Heart right ventricle (tissue), 16 donors: ENCODE measurements around the gene OR5L2. TPM values are rescaled to one million over a fixed set of nuclear protein-coding genes. Genes with fewer than 3 reads are reported as not detected.
"Not testable (repeated sequence)": the region's sequence is repeated elsewhere in the genome, so short reads cannot be mapped to it uniquely, and the experiment has no call there.

Experiments
- ATAC-seq, 8 donors: fragments of 200-7000 bp; cut with Tn5 transposase; one replicate each; pipeline ENCODE4 v1.9.1; 2020; ENCODE audit warnings: mild to moderate bottlenecking in 8 of 8, moderate library complexity in 8 of 8, moderate number of reproducible peaks in 1 of 8
- DNase-seq, 2 donors: peaks; one replicate each; pipeline ENCODE4 v3.0.0-alpha.2; 2020
- H3K27ac ChIP-seq, 10 donors: fragments of 200-600 bp; sonication (generic) in 2 of 10; one replicate each; pipeline versions ENCODE4 v1.5.0 to v1.8.0; 2020 to 2022; ENCODE audit warnings: mild to moderate bottlenecking in 3 of 10
- H3K27me3 ChIP-seq, 7 donors: fragments of 200-600 bp; one replicate each; pipeline ENCODE4 v1.8.0; 2021 to 2022; ENCODE audit warnings: mild to moderate bottlenecking in 2 of 7
- H3K36me3 ChIP-seq, 9 donors: fragments of 200-600 bp; sonication (generic) in 1 of 9; one replicate each; pipeline versions ENCODE4 v1.5.0 to v1.8.0; 2020 to 2022; ENCODE audit warnings: mild to moderate bottlenecking in 2 of 9
- H3K4me1 ChIP-seq, 9 donors: fragments of 200-600 bp; sonication (generic) in 1 of 9; one replicate each; pipeline versions ENCODE4 v1.5.0 to v1.8.0; 2020 to 2022; ENCODE audit warnings: mild to moderate bottlenecking in 4 of 9
- H3K4me3 ChIP-seq, 10 donors: fragments of 200-600 bp; sonication (generic) in 2 of 10; one replicate each; pipeline versions ENCODE4 v1.5.0 to v1.8.0; 2020 to 2022; ENCODE audit warnings: mild to moderate bottlenecking in 7 of 10, moderate library complexity in 2 of 10
- H3K9me3 ChIP-seq, 11 donors: fragments of 200-600 bp in 10 of 11; sonication (generic) in 2 of 11; one replicate each; pipeline versions ENCODE4 v1.5.0 to v1.8.0; 2013 to 2022; ENCODE audit warnings: mild to moderate bottlenecking in 2 of 11, control low read depth in 1 of 11, moderate library complexity in 1 of 11
- WGBS, 2 donors: extraction: QIAGEN DNeasy Blood & Tissue Kit; methylation state at CpG; one replicate each; pipeline ENCODE4 v1.1.7; 2013; ENCODE audit warnings: inconsistent platforms in 1 of 2; 5-methylcytosine and 5-hydroxymethylcytosine counted together
- intact Hi-C, 10 donors: fragments of 100-400 bp; cut with DNase I; formaldehyde crosslinking; loops; one replicate each; pipeline versions ENCODE4 v1.11.1 to v1.14.2; 2022
- polyA plus RNA-seq, 2 donors: library from polyadenylated mRNA; stranded (reverse); fragments of 200-250 nt; gene quantifications; one replicate each; pipeline ENCODE4 v1.2.3, GENCODE V29; 2013
- total RNA-seq, 10 donors: library from RNA; stranded (reverse); fragmentation: NEBNext Ultra II Directional in 3 of 10; extraction: Animal tissue kit (Norgen Biotek cat#: 25700) in 3 of 10; gene quantifications; one replicate each; pipeline versions ENCODE4 v1.2.1 to v1.2.4, GENCODE V29; 2021 to 2023
- TF ChIP-seq, protein P1 (sequence below), 9 donors: fragments of 200-600 bp; sonication (generic) in 2 of 9; IDR thresholded peaks; one replicate each; pipeline versions ENCODE4 v1.5.0 to v1.8.0; 2021 to 2022; ENCODE audit warnings: antibody characterized with exemption in 9 of 9, mild to moderate bottlenecking in 5 of 9, moderate library complexity in 1 of 9
- donor health status: Arrhythmogenic right ventricular cardiomyopathy.
- donor health status: ischemic (EF 13 %, LVEDD 7.1; RV severe dilation, severe dysfunction).
- donor health status: healthy with polysubstance abuse.
- donor health status: DM: no; HTN: yes; CAD: no.
- donor health status: DM: no; HTN: no; CAD: no.
- donor health status: ischemic (EF 25% LVEDD 6.9; RV normal size, moderate dysfunction).
- donor health status: ischemic (EF 25% LVEDD 5.7; RV mildly dilated, moderate dysfunction).
- donor health status: healthy.
- donor health status: DM: yes; HTN: yes; CAD: no.
- donor health status: Ischemic cardiomyopathy.
- donor health status: ischemic (EF 35%, LVEDD 5.7; RV mildly dilated, moderate dysfunction).
- donor health status: nonischemic (EF 11% LVEDD 7.7; RV severe dilation, severe dysfunction).
- donor health status: DM: yes; HTN: yes; CAD: no.
- donor health status: PGD.
- donor health status: ischemic (EF 29% LVEDD 5.4; RV normal size, mild dysfunction).
- donor health status: nonischemic (EF 23%, LVEDD 6.1; RV moderate dilation, normal function).

Gene OR5L2
- total and polyA plus RNA-seq, 12 donors: not detected

DNA sequence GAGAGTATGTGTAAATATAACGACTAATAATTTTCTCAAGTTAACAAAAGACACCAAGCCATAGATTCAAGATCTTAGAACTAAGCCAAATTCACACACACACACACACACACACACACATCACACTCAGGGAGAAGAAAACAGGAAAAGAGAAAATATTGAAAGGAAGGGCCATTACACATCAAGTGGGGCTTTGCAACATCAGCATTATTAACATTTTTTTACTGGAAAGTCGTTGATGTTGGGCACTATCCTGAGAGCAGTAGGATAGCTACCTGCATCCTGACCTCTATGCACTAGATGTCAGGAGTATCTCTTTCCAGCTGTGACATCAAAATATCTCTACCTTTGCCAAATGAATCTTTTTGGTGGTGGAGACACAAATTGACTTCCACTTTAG is 20.4 kb downstream of the OR5L2 start:
- ATAC-seq (no peak), DNase-seq (no peak)
- H3K4me3 ChIP-seq: no peak overlapping the region
- H3K27me3 ChIP-seq: no peaks in the 10 kb centered on the region
- H3K36me3 ChIP-seq: no peaks in the 10 kb centered on the region
- TF ChIP-seq, protein P1, sequence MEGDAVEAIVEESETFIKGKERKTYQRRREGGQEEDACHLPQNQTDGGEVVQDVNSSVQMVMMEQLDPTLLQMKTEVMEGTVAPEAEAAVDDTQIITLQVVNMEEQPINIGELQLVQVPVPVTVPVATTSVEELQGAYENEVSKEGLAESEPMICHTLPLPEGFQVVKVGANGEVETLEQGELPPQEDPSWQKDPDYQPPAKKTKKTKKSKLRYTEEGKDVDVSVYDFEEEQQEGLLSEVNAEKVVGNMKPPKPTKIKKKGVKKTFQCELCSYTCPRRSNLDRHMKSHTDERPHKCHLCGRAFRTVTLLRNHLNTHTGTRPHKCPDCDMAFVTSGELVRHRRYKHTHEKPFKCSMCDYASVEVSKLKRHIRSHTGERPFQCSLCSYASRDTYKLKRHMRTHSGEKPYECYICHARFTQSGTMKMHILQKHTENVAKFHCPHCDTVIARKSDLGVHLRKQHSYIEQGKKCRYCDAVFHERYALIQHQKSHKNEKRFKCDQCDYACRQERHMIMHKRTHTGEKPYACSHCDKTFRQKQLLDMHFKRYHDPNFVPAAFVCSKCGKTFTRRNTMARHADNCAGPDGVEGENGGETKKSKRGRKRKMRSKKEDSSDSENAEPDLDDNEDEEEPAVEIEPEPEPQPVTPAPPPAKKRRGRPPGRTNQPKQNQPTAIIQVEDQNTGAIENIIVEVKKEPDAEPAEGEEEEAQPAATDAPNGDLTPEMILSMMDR (IDR thresholded peaks at IDR 0.05): no peak
- H3K27ac ChIP-seq: no peak overlapping the region
- WGBS, 2 donors: 36 to 41% methylated on average over 2 of the region's 2 CpGs
- no peaks in the 10 kb centered on the region for H3K4me1 ChIP-seq
- peaks cover 0 to 6% (median 0%) of the 10 kb centered on the region in 11 donors for H3K9me3 ChIP-seq
- intact Hi-C loops: no loop called here

DNA sequence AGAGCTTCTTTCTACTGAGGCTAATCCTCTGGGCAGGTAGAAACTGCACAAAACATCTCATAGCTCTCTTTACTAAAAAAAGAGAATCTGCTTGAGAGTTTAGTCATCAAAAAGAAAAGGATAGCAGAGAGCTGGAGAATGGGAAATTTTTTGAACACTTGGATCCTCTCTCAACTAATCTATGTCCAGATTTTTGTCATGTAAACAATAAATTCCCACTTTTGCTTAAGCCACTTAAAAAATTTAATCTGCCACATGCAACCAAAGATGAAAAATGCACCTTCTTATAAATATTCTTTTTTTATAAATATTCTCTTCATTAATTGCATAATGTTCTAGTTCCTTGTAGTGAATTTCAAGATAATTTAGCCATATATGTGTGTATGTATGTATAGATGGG is 22.0 kb downstream of the OR5L2 start:
- no peak overlapping the region for H3K4me3 ChIP-seq
- no peak for ATAC-seq
- H3K36me3 ChIP-seq: no peaks in the 10 kb centered on the region
- no peak overlapping the region for H3K27ac ChIP-seq
- no peaks in the 10 kb centered on the region for H3K4me1 ChIP-seq
- H3K27me3 ChIP-seq: no peaks in the 10 kb centered on the region
- DNase-seq: no peak
- TF ChIP-seq, protein P1 (IDR thresholded peaks at IDR 0.05): no peak
- H3K9me3 ChIP-seq: no peaks in the 10 kb centered on the region
- intact Hi-C loops: no loop called here

DNA sequence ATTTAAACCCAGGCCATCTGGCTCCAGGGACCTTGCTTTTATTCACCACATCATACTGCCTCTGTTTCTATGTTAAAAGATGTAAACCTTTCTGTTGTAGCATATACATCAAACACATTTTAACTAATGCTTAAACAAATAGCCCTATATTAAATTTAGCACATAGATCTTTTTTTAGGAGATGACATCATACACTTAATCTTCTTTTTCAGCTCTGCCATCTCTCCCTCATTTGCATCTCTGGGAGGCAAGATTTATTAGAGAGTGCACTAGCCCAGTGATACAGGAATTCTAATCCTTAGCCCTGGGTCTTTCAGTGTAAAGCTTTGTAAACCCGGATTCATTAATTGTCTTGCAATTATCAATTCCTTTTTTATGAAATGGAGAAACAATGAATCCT is 25.1 kb downstream of the OR5L2 start:
- no peak overlapping the region for H3K27ac ChIP-seq
- no peak overlapping the region for H3K4me3 ChIP-seq
- no peak for DNase-seq
- ATAC-seq: no peak
- TF ChIP-seq, protein P1 (IDR thresholded peaks at IDR 0.05): no peak
- intact Hi-C loops: no loop called here
- no peaks in the 10 kb centered on the region for H3K27me3 ChIP-seq
- H3K36me3 ChIP-seq: no peaks in the 10 kb centered on the region
- no peaks in the 10 kb centered on the region for H3K9me3 ChIP-seq
- 68 to 73% methylated on average over 1 of the region's 1 CpG for WGBS, 2 donors
- no peaks in the 10 kb centered on the region for H3K4me1 ChIP-seq

DNA sequence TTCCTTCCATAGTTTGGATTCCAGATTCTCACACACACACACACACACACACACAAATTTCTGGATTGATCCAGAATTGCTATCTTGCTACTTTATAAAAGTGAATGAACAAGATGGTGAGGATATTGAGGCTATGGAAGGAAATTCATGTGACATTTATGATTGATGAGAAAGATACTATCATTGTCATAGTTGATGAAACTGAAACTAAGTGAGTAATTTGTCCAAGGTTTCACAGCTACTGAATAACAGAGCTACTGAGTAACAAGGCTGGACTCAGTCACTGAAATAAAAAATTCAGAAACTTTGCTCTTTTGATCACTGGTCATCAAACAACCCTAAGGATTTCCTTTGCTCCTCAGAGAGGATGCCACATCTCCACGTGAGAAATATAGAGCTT is 27.7 kb downstream of the OR5L2 start:
- no peaks in the 10 kb centered on the region for H3K27me3 ChIP-seq
- DNase-seq (no peak), ATAC-seq (no peak)
- no peaks in the 10 kb centered on the region for H3K4me1 ChIP-seq
- no peaks in the 10 kb centered on the region for H3K9me3 ChIP-seq
- TF ChIP-seq, protein P1 (IDR thresholded peaks at IDR 0.05): no peak
- H3K36me3 ChIP-seq: no peaks in the 10 kb centered on the region
- H3K4me3 ChIP-seq: no peak overlapping the region
- intact Hi-C loops: no loop called here
- 6 to 16% methylated on average over 1 of the region's 1 CpG for WGBS, 2 donors
- H3K27ac ChIP-seq: no peak overlapping the region

DNA sequence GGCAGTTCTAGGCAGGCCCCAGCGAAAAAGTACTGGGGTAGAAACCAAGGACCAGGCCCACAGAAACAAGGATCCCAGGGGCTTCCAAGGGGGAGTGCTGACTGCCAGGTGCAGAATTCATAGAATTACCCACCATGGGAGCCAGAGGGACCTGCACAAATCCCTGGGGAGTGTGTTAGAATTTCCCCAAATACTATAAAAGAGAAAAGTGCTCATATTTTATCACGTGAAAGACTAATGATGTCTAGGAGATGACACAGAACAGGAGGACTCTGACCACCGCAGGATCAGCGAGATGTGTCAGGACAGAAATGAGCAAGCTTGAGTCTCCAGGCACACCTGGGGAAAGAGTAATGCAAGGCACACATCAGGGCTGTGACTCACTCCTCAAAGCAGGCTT is 40.3 kb downstream of the OR5L2 start:
- H3K9me3 ChIP-seq, ATAC-seq, intact Hi-C loops, H3K27me3 ChIP-seq, H3K27ac ChIP-seq, H3K4me3 ChIP-seq, H3K4me1 ChIP-seq, H3K36me3 ChIP-seq, DNase-seq: not testable (repeated sequence)
- WGBS, 2 donors: 78 to 85% methylated on average over 4 of the region's 4 CpGs

DNA sequence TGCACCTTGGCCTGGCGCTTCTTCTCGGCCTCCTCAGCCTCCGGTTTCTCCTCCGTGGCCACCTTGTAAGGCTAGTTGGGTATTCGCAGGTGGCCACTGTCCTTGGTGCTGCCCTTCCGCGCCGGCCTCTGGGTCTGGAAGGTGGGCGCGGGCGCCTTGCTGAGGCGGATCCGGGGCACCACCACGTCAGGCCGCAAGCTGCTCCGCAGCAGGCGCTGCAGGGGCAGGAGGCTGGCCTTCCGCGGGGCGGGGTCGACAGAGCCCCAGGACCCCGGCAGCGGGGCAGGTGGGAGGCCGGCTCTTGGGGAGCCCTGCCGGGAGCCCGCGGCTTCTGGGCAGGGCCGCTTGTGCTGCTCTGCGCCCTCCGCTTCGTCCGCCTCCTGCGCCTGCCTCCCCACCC is 45.7 kb downstream of the OR5L2 start:
- H3K27ac ChIP-seq, H3K36me3 ChIP-seq, DNase-seq, intact Hi-C loops, H3K9me3 ChIP-seq, H3K4me1 ChIP-seq, ATAC-seq: not testable (repeated sequence)
- Histone ChIP-seq H3K27me3 (peaks cover 0 to 11% (median 0%) of the 10 kb centered on the region in 7 donors), H3K4me3 (peak overlapping the region in 1 of 10 donors; percentile 1)
- WGBS, 2 donors: 8 to 17% methylated on average over 31 to 33 of the region's 33 CpGs

DNA sequence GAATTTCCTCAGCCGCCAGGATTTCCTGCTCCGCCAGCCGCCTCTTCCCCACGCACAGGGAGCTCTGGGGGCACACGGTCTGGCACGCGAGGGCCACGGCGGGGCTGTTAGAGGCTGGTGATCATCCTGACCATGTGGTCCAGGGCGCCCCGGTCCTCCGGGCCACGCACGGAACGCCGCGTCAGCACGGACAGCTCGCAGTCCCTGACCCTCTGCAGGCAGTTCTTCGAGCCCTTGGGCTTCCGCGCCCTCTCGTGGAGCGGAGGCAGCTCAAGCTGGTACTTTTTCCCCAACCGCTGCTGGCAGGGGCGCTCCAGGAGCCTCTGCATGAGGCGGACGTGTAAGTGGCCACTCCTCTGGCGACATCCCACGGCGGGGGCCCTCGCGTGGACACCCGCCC is 46.1 kb downstream of the OR5L2 start:
- ATAC-seq, H3K9me3 ChIP-seq, DNase-seq, intact Hi-C loops, H3K4me1 ChIP-seq, H3K27ac ChIP-seq, H3K36me3 ChIP-seq: not testable (repeated sequence)
- peaks cover 0 to 11% (median 0%) of the 10 kb centered on the region in 7 donors for H3K27me3 ChIP-seq
- WGBS, 2 donors: 14 to 21% methylated on average over 34 of the region's 34 CpGs
- peak overlapping the region in 1 of 10 donors; percentile 1 for H3K4me3 ChIP-seq
